Measurements from ENCODE around the gene SATB2. TPM values are rescaled to one million over a fixed set of nuclear protein-coding genes. Genes with fewer than 3 reads are reported as not detected.

Gene SATB2
- total and polyA plus RNA-seq, 2 experiments from 2014 or later: 1.6 to 6.0 TPM

GRCh38 chr2:199414001-199414400, 43.7 kb downstream of the SATB2 start:
- TF ChIP-seq ETS1 (IDR thresholded peaks at IDR 0.05) (no peak), ZNF331 (CRISPR knock-in tag; IDR thresholded peaks at IDR 0.05; ENCODE audit: low read depth) (no peak), CTCF (conservative IDR thresholded peaks at IDR 0.05; ENCODE audit: low read depth in 2 of 2) (no peak), ZNF114 (CRISPR knock-in tag; IDR thresholded peaks at IDR 0.05) (no peak), EZH2phosphoT487 (IDR thresholded peaks at IDR 0.05; ENCODE audit: unreplicated experiment) (no peak), CREB1 (CRISPR knock-in tag; IDR thresholded peaks at IDR 0.05; ENCODE audit: low read depth) (no peak), JUNB (IDR thresholded peaks at IDR 0.05; ENCODE audit: unreplicated experiment) (no peak), REST (IDR thresholded peaks at IDR 0.05; ENCODE audit: unreplicated experiment) (no peak), POLR2AphosphoS5 (IDR thresholded peaks at IDR 0.05; ENCODE audit: low read depth) (no peak)
- H3K4me1 Mint-ChIP-seq: peaks cover 30% of the 10 kb centered on the region
- no peak overlapping the region for H3K4me3 Mint-ChIP-seq
- Histone ChIP-seq H3F3A (replicated peaks; ENCODE audit: low read depth) (no peaks in the 10 kb centered on the region), H3K4me3 (no peak overlapping the region), H3K36me3 (ENCODE audit: insufficient read depth) (no peaks in the 10 kb centered on the region), H2AFZ (no peak overlapping the region), H3K4me1 (ENCODE audit: insufficient read depth) (peaks cover 15% of the 10 kb centered on the region), H3K4me2 (no peak overlapping the region), H3K79me2 (replicated peaks; ENCODE audit: insufficient read depth) (no peaks in the 10 kb centered on the region), H3K27me3 (ENCODE audit: insufficient read depth) (no peaks in the 10 kb centered on the region), H3K9me2 (ENCODE audit: insufficient read depth) (no peaks in the 10 kb centered on the region), H4K20me1 (replicated peaks; ENCODE audit: insufficient read depth) (no peaks in the 10 kb centered on the region), H3K27ac (ENCODE audit: low read depth) (no peak overlapping the region)
- no peaks in the 10 kb centered on the region for H3K27me3 Mint-ChIP-seq (ENCODE audit: insufficient read depth, low read depth, poor library complexity)
- H3K9me3 Mint-ChIP-seq: no peaks in the 10 kb centered on the region
- no peak for DNase-seq (ENCODE audit: low spot score)
- no peaks in the 10 kb centered on the region for H3K36me3 Mint-ChIP-seq (ENCODE audit: low read depth)
- H3K27ac Mint-ChIP-seq: no peak overlapping the region
- ATAC-seq: no peak
